ENCODE results near the gene TNFSF9.
A peak's percentile ranks its signal among the peaks of the same experiment; 100 is the strongest.
"Not testable (repeated sequence)": the region's sequence is repeated elsewhere in the genome, so short reads cannot be mapped to it uniquely, and the experiment has no call there.

Gene TNFSF9

GRCh38 chr19:6543866-6544347 is 13.1 kb downstream of the TNFSF9 start:
- Histone ChIP-seq H3K36me3 (ENCODE audit: control insufficient read depth in 2 of 2, insufficient read depth in 1 of 2, low read length in 2 of 2) (no peaks in the 10 kb centered on the region), H3K4me1 (ENCODE audit: control insufficient read depth, insufficient read depth, low read length) (no peaks in the 10 kb centered on the region), H3K27ac (ENCODE audit: extremely low read depth, low read depth, low read length) (no peak overlapping the region), H3K4me3 (ENCODE audit: low read depth, low read length) (no peak overlapping the region), H3K9me3 (ENCODE audit: control insufficient read depth, insufficient read depth, low read depth, low read length) (no peaks in the 10 kb centered on the region)
- no peak for TF ChIP-seq ZFHX2 (tag by site-specific recombination; conservative IDR thresholded peaks at IDR 0.05)
- TF ChIP-seq ZNF426 (tag by site-specific recombination; IDR thresholded peaks at IDR 0.05): no peak
- TF ChIP-seq ZNF112 (tag by site-specific recombination; IDR thresholded peaks at IDR 0.05): no peak
- no peak for TF ChIP-seq ZNF510 (tag by site-specific recombination; IDR thresholded peaks at IDR 0.05; ENCODE audit: insufficient replicate concordance)
- no peak for TF ChIP-seq GFI1B (tag by site-specific recombination; IDR thresholded peaks at IDR 0.05)
- no peak for TF ChIP-seq ZXDB (tag by site-specific recombination; IDR thresholded peaks at IDR 0.05)
- ChIA-PET POLR2A (no interaction called here), CTCF (no interaction called here)

DNA sequence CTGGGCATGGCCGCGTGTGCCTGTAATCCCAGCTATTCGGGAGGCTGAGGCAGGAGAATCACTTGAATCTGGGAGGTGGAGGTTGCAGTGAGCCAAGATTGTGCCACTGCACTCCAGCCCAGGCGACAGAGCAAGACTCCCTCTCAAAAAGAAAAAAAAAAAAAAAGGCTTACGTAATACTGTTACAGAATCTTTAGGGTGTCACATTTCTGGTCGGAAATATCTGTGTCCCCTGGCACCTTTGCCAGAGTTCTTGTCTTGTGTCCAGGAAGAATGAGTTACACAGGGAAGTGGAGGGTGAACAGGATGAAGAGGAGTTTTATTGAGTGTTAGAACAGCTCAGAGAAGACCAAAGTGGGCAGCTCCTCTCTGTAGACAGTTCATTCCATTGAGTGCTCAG is 19.9 kb downstream of the TNFSF9 start:
- not testable (repeated sequence) for H3K4me3 ChIP-seq (ENCODE audit: low read depth, low read length); H3K36me3 ChIP-seq (ENCODE audit: control insufficient read depth in 2 of 2, insufficient read depth in 1 of 2, low read length in 2 of 2); H3K4me1 ChIP-seq (ENCODE audit: control insufficient read depth, insufficient read depth, low read length); H3K9me3 ChIP-seq (ENCODE audit: control insufficient read depth, insufficient read depth, low read depth, low read length); H3K27ac ChIP-seq (ENCODE audit: extremely low read depth, low read depth, low read length)
- ChIA-PET CTCF (interaction anchor here (1.4 kb wide), 1 partner anchor 34 kb away, joined by 3 read pairs; no protein-coding TSS in a partner anchor), POLR2A (interaction anchor here (0.6 kb wide), 1 partner anchor 513 kb away, joined by 6 read pairs; no protein-coding TSS in a partner anchor)

DNA sequence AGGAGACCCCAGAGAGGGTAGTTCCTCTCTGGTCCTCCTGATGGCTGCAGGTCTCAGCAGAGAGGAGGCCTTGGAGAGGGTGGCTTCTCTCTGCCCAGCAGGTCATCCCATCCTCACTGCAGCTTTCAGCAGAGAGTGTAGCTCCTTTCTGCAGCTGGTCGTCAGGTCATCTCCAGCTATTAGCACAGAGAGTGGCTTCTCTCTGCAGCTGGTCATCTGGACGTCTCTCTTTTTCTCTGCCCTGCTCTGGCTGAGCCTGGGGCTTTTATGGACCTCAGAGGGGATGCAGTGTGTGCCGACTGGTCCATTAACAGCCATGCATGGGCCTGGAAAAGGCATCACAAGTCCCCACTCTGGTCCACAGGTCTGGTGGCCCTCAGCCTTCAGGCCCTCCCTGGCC is 20.3 kb downstream of the TNFSF9 start:
- no peaks in the 10 kb centered on the region for H3K36me3 ChIP-seq (ENCODE audit: control insufficient read depth in 2 of 2, insufficient read depth in 1 of 2, low read length in 2 of 2)
- no peak overlapping the region for H3K27ac ChIP-seq (ENCODE audit: extremely low read depth, low read depth, low read length)
- no peak overlapping the region for H3K4me3 ChIP-seq (ENCODE audit: low read depth, low read length)
- ChIA-PET POLR2A (no interaction called here), CTCF (interaction anchor here (1.4 kb wide), 1 partner anchor 34 kb away, joined by 3 read pairs; no protein-coding TSS in a partner anchor)
- TF ChIP-seq SETDB1 (IDR thresholded peaks at IDR 0.05; ENCODE audit: insufficient read length, low read length): peak; percentile 75
- TF ChIP-seq, protein P1, sequence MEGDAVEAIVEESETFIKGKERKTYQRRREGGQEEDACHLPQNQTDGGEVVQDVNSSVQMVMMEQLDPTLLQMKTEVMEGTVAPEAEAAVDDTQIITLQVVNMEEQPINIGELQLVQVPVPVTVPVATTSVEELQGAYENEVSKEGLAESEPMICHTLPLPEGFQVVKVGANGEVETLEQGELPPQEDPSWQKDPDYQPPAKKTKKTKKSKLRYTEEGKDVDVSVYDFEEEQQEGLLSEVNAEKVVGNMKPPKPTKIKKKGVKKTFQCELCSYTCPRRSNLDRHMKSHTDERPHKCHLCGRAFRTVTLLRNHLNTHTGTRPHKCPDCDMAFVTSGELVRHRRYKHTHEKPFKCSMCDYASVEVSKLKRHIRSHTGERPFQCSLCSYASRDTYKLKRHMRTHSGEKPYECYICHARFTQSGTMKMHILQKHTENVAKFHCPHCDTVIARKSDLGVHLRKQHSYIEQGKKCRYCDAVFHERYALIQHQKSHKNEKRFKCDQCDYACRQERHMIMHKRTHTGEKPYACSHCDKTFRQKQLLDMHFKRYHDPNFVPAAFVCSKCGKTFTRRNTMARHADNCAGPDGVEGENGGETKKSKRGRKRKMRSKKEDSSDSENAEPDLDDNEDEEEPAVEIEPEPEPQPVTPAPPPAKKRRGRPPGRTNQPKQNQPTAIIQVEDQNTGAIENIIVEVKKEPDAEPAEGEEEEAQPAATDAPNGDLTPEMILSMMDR (tag by site-specific recombination; IDR thresholded peaks at IDR 0.05): no peak
- no peaks in the 10 kb centered on the region for H3K4me1 ChIP-seq (ENCODE audit: control insufficient read depth, insufficient read depth, low read length)
- H3K9me3 ChIP-seq (ENCODE audit: control insufficient read depth, insufficient read depth, low read depth, low read length): no peaks in the 10 kb centered on the region

- ChIA-PET POLR2A (no interaction called here), CTCF (interaction anchor here (0.6 to 1.1 kb wide), 2 partner anchors 81 to 334 kb away, joined by 3 to 4 read pairs; no protein-coding TSS in a partner anchor)
- H3K36me3 ChIP-seq (ENCODE audit: control insufficient read depth in 2 of 2, insufficient read depth in 1 of 2, low read length in 2 of 2): no peaks in the 10 kb centered on the region
- TF ChIP-seq KLF1 (tag by site-specific recombination; IDR thresholded peaks at IDR 0.05) (peak; percentile 45; the same call in 1 of the 2 replicates), ZFHX2 (tag by site-specific recombination; conservative IDR thresholded peaks at IDR 0.05) (peak; percentile 60; the same call in 1 of the 2 replicates), ZNF426 (tag by site-specific recombination; IDR thresholded peaks at IDR 0.05) (no peak), SP7 (tag by site-specific recombination; IDR thresholded peaks at IDR 0.05) (no peak), ZBTB7A (tag by site-specific recombination; IDR thresholded peaks at IDR 0.05; ENCODE audit: low read depth) (no peak), YY2 (tag by site-specific recombination; IDR thresholded peaks at IDR 0.05) (no peak), ZBTB8A (tag by site-specific recombination; IDR thresholded peaks at IDR 0.05) (peak; percentile 53), EGR2 (tag by site-specific recombination; IDR thresholded peaks at IDR 0.05; ENCODE audit: low read depth) (peak; percentile 23; the same call in 1 of the 2 replicates), ZFP37 (tag by site-specific recombination; IDR thresholded peaks at IDR 0.05) (no peak), ZBTB10 (tag by site-specific recombination; IDR thresholded peaks at IDR 0.05) (no peak), ZNF707 (tag by site-specific recombination; IDR thresholded peaks at IDR 0.05) (no peak), ZNF416 (tag by site-specific recombination; IDR thresholded peaks at IDR 0.05) (no peak), ZNF449 (tag by site-specific recombination; IDR thresholded peaks at IDR 0.05) (no peak), ZNF341 (tag by site-specific recombination; IDR thresholded peaks at IDR 0.05; ENCODE audit: low read depth) (peak; percentile 26; the same call in 1 of the 2 replicates)
- no peak overlapping the region for H3K27ac ChIP-seq (ENCODE audit: extremely low read depth, low read depth, low read length)
- H3K4me3 ChIP-seq (ENCODE audit: low read depth, low read length): no peak overlapping the region
- H3K9me3 ChIP-seq (ENCODE audit: control insufficient read depth, insufficient read depth, low read depth, low read length): no peaks in the 10 kb centered on the region
- H3K4me1 ChIP-seq (ENCODE audit: control insufficient read depth, insufficient read depth, low read length): no peaks in the 10 kb centered on the region
These were observed 21.0 kb downstream of the TNFSF9 start for GRCh38 chr19:6551607-6552450.
